MG63 (cell line): Measurements from ENCODE around the gene LMOD1. TPM values are rescaled to one million over a fixed set of nuclear protein-coding genes. Genes with fewer than 3 reads are reported as not detected.
"Not testable (repeated sequence)": the region's sequence is repeated elsewhere in the genome, so short reads cannot be mapped to it uniquely, and the experiment has no call there.

ENCODE experiments used
- DNase-seq: peaks from one replicate; pipeline ENCODE4 v3.0.0-alpha.2; 2020
- H3K27me3 ChIP-seq: fragments of 250-450 bp; sonication (Bioruptor Pico); 2 replicates; pipeline ENCODE4 v1.5.1; 2020; ENCODE audit warnings: mild to moderate bottlenecking, moderate library complexity
- H3K36me3 ChIP-seq: fragments of 250-450 bp; sonication (Bioruptor Pico); 2 replicates; pipeline ENCODE4 v1.5.1; 2020; ENCODE audit warnings: mild to moderate bottlenecking, moderate library complexity
- H3K4me3 ChIP-seq: fragments of 250-450 bp; sonication (Bioruptor Pico); 2 replicates; pipeline ENCODE4 v1.5.1; 2020; ENCODE audit warnings: mild to moderate bottlenecking, moderate library complexity
- H3K9me3 ChIP-seq: fragments of 250-450 bp; sonication (Bioruptor Pico); 2 replicates; pipeline ENCODE4 v1.5.1; 2020; ENCODE audit warnings: mild to moderate bottlenecking, moderate library complexity
- total RNA-seq: library from RNA; depleted of rRNA; stranded (reverse); fragments of >200 nt; shearing (Covaris generic); gene quantifications from 2 replicates; pipeline ENCODE4 v1.2.3, GENCODE V29; 2014; ENCODE audit warnings: low replicate concordance; rRNA removed

LMOD1 gene
- total RNA-seq: 0.03 TPM in 1 of 2 replicates, not detected in the other

GRCh38 chr1:201946224-201946908, at the start of gene LMOD1:
Gene LMOD1, minus strand, starts transcription at chr1:201946548. Its CDS starts 208 bp downstream, at chr1:201946340.
- H3K27me3 ChIP-seq: 0 out of 2 replicates have a peak, but pooled peaks cover 5% of the 10 kb centered on the region
- 0 out of 2 replicates have a peak within 1 kb of the TSS, but pooled peaks have one; percentile 3 for H3K4me3 ChIP-seq
- no peaks in the 10 kb centered on the region for H3K9me3 ChIP-seq
- DNase-seq: peak; percentile 75
- no peaks in the 10 kb centered on the region for H3K36me3 ChIP-seq

GRCh38 chr1:201990427-201990826, 44.1 kb upstream of the LMOD1 start:
- peaks cover 60% of the 10 kb centered on the region for H3K36me3 ChIP-seq
- no peaks in the 10 kb centered on the region for H3K27me3 ChIP-seq
- H3K9me3 ChIP-seq: no peaks in the 10 kb centered on the region
- no peak for DNase-seq
- no peak overlapping the region for H3K4me3 ChIP-seq

GRCh38 chr1:201989354-201990128, 43.2 kb upstream of the LMOD1 start:
- H3K4me3 ChIP-seq: no peak overlapping the region
- DNase-seq: no peak
- H3K9me3 ChIP-seq: no peaks in the 10 kb centered on the region
- H3K36me3 ChIP-seq: peaks cover 56% of the 10 kb centered on the region
- H3K27me3 ChIP-seq: no peaks in the 10 kb centered on the region

- Histone ChIP-seq H3K27me3 (no peaks in the 10 kb centered on the region), H3K4me3 (no peak overlapping the region), H3K36me3 (peaks cover 54% of the 10 kb centered on the region), H3K9me3 (no peaks in the 10 kb centered on the region)
- DNase-seq: no peak
Observed at GRCh38 chr1:201988601-201989000, 42.3 kb upstream of the LMOD1 start.

DNA sequence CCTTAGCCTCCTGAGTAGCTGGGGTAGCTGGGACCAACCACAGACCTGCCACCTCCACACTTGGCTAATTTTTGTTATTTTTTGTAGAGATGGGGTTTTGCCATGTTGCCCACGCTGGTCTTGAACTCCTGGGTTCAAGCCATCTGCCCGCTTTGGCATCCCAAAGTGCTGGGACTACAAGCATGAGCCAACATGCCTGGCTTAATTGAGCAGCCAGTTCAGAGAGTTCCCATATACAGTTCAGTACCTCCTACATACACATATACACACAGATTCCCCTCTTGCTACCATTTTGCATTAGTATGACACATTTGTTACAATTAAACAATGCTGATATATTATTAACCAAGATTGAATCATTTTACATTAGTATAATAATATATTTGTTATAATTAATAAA, 39.0 kb upstream of the LMOD1 start:
- peaks cover 25% of the 10 kb centered on the region for H3K36me3 ChIP-seq
- H3K4me3 ChIP-seq: no peak overlapping the region
- no peaks in the 10 kb centered on the region for H3K9me3 ChIP-seq
- H3K27me3 ChIP-seq: no peaks in the 10 kb centered on the region
- DNase-seq: no peak

GRCh38 chr1:201984446-201984845, 38.1 kb upstream of the LMOD1 start:
- H3K9me3 ChIP-seq: no peaks in the 10 kb centered on the region
- H3K4me3 ChIP-seq: no peak overlapping the region
- no peak for DNase-seq
- H3K36me3 ChIP-seq: peaks cover 17% of the 10 kb centered on the region
- H3K27me3 ChIP-seq: no peaks in the 10 kb centered on the region

- DNase-seq: no peak
- no peaks in the 10 kb centered on the region for H3K9me3 ChIP-seq
- H3K36me3 ChIP-seq: peaks cover 7% of the 10 kb centered on the region
- peak overlapping the region; percentile 96 for H3K4me3 ChIP-seq
- H3K27me3 ChIP-seq: no peaks in the 10 kb centered on the region
Observed at GRCh38 chr1:201983380-201983805, 37.0 kb upstream of the LMOD1 start.

DNA sequence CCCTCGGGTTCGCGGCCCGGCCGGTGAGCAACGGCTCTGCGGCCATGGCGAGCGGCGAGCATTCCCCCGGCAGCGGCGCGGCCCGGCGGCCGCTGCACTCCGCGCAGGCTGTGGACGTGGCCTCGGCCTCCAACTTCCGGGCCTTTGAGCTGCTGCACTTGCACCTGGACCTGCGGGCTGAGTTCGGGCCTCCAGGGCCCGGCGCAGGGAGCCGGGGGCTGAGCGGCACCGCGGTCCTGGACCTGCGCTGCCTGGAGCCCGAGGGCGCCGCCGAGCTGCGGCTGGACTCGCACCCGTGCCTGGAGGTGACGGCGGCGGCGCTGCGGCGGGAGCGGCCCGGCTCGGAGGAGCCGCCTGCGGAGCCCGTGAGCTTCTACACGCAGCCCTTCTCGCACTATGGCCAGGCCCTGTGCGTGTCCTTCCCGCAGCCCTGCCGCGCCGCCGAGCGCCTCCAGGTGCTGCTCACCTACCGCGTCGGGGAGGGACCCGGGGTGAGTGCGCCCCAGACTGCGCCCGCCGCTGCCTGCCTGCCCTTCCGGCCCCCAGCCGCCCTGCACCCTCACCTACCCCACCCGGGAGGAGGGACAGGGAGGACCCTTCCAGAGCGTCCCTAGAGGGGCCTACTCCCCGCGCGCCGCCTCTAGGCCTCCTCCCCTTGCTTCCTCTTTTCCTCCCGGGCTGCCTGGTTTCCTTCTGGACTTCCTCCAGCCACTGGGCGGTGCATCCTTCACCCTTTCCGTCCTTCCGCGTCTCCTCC, 36.5 kb upstream of the LMOD1 start, which contains the start of gene RNPEP:
TSS of gene RNPEP (plus strand) at position 26 of the 757 bp plus-strand sequence. CDS start at position 45, 19 bp downstream.
- Histone ChIP-seq H3K9me3 (no peaks in the 10 kb centered on the region), H3K4me3 (peak within 1 kb of the TSS; percentile 96), H3K27me3 (no peaks in the 10 kb centered on the region), H3K36me3 (peaks cover 6% of the 10 kb centered on the region; the same call in 1 of the 2 replicates)
- DNase-seq: peak; percentile 91

DNA sequence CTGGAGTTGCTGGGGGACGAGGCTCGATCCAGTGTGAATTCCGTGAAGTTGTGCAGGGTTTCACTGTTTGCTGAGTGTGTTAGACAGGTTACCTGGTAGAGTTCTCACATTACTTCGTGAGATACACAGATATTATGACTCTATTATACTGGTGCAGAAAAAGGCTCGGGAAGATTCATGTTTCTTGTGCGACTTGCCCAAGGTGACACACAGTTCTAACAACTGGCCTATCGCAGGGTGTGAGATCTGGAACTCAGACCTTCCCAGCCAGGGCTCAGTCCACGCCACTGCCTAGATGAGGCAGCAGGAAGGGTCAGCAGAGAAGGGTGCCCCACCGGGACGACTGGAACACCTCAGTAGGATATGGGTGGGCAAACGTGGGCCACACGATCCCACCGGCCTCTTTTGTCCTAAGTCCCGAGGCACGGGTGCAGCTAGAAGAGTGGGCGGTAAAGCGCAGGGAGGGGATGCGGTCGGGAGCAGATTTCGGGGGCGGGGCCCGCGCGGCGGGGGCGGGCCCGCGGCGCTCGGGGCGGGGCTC, 35.8 kb upstream of the LMOD1 start:
- no peaks in the 10 kb centered on the region for H3K27me3 ChIP-seq
- H3K4me3 ChIP-seq: peak overlapping the region; percentile 96
- H3K9me3 ChIP-seq: no peaks in the 10 kb centered on the region
- DNase-seq: peak; percentile 80
- peaks cover 6% of the 10 kb centered on the region; the same call in 1 of the 2 replicates for H3K36me3 ChIP-seq

DNA sequence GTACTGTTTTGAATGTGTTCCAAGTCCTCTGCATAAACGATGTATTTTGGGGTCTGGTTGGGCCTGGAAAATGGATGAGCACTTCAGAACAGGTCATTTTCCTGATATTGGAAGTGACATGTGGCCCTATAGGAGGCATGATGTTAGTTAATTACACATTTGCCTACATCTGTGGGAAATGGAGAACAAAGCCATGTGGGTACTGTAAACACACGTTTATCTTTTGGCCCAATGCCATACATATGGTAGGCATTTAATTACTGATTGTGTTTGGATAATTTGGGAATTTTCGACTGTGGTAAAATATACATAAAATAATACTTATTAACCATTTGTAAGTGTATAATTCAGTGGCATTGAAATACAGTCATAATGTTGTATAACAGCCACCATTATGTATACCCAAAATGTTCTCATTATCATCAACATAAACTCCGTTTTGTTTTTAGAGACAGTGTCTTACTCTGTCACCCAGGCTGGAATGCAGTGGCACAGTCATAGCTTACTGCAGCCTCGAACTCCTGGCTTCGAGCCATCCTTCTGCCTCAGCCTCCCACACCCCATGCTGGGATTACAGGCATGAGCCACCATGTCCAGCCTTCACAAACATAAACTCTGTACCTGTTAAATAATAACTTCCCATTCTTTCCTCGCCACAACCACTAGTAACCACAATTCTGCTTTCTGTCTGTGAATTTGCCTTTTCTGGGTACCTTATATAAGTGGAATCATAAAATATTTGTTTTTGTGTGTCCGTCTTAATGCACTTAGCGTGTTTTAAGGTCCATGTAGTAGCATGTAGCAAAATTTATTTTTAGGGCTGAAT, 24.2 kb upstream of the LMOD1 start:
- Histone ChIP-seq H3K27me3 (no peaks in the 10 kb centered on the region), H3K36me3 (peaks cover 48% of the 10 kb centered on the region), H3K4me3 (no peak overlapping the region), H3K9me3 (no peaks in the 10 kb centered on the region)
- DNase-seq: peak; percentile 66

DNA sequence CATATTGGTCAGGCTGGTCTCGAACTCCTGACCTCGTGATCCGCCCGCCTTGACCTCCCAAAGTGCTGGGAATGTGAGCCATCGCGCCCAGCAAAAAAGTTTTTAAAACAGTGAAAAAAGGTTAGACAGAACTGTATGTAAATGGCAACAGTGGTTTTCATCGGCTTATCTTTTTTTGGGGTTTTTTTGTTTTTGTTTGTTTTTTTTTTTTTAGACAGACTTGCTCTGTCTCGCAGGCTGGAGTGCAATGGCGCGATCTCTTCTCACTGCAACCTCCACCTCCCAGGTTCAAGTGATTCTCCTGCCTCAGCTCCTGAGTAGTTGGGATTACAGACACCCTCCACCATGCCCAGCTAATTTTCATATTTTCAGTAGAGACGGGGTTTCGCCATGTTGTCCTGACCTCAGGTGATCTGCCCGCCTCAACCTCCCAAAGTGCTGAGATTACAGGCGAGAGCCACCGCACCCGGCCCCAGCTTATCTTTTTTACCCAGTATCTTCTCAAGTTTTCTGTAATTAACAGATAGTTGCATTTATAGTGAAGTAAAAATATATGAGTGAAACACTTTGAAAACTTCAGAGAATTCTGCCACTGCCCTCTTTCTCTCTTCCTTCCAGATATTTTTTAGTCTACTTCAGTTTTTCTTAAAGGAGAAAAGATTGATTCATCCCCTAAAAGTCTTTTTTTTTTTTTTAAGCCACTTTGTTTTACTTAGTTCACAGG, 22.0 kb upstream of the LMOD1 start:
- Histone ChIP-seq H3K27me3 (no peaks in the 10 kb centered on the region), H3K9me3 (no peaks in the 10 kb centered on the region), H3K36me3 (peaks cover 68% of the 10 kb centered on the region), H3K4me3 (no peak overlapping the region)
- no peak for DNase-seq

- DNase-seq: no peak
- Histone ChIP-seq H3K36me3 (peaks cover 89% of the 10 kb centered on the region), H3K27me3 (no peaks in the 10 kb centered on the region), H3K9me3 (no peaks in the 10 kb centered on the region), H3K4me3 (no peak overlapping the region)
Observed at GRCh38 chr1:201966171-201966570, 19.8 kb upstream of the LMOD1 start.

- H3K36me3 ChIP-seq: peaks cover 84% of the 10 kb centered on the region
Observed at GRCh38 chr1:201964261-201964660, 17.9 kb upstream of the LMOD1 start.

GRCh38 chr1:201962382-201962781, 16.0 kb upstream of the LMOD1 start:
- H3K27me3 ChIP-seq, H3K9me3 ChIP-seq, H3K4me3 ChIP-seq, DNase-seq: not testable (repeated sequence)
- peaks cover 88% of the 10 kb centered on the region for H3K36me3 ChIP-seq

More at GRCh38 chr1:201964261-201964660, 17.9 kb upstream of the LMOD1 start:
- DNase-seq: no peak
- no peaks in the 10 kb centered on the region for H3K27me3 ChIP-seq
- no peaks in the 10 kb centered on the region for H3K9me3 ChIP-seq
- no peak overlapping the region for H3K4me3 ChIP-seq

DNA sequence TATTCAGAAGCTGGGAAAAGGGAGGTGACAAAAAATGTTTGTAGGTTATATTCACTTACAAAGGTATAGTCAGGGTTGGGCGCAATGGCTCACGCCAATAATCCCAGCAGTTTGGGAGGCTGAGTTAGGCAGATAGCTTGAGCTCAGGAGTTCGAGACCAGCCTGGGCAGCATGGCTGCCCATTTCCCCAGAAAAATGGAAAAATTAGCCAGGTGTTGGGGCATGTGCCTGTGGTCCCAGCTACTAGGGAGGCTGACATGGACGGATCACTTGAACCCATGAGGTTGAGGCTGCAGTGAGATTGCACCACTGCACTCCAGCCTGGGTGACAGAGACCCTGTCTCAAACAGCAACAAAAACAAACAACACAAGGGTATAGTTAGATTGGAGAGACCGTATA, 12.0 kb upstream of the LMOD1 start:
- no peak for DNase-seq
- peaks cover 68% of the 10 kb centered on the region for H3K36me3 ChIP-seq
- H3K9me3 ChIP-seq: no peaks in the 10 kb centered on the region
- H3K4me3 ChIP-seq: no peak overlapping the region
- no peaks in the 10 kb centered on the region for H3K27me3 ChIP-seq
